T-helper 1 cell treated with Interleukin-12 subunit alpha and Interleukin-12 subunit beta and Interleukin-4 antibody, amounts not matched to agents 30 μg/mL and 1 μg/mL, for 36 hours (primary cell): Measurements from ENCODE around the gene FAM114A1.

ENCODE experiments used
- H3K27ac Mint-ChIP-seq: one replicate; pipeline ENCODE4 v1.8.0; 2021; ENCODE audit warnings: mild to moderate bottlenecking, mixed read lengths
- H3K27me3 Mint-ChIP-seq: one replicate; pipeline ENCODE4 v1.8.0; 2021; ENCODE audit warnings: low read depth, mixed read lengths
- H3K36me3 Mint-ChIP-seq: one replicate; pipeline ENCODE4 v1.8.0; 2021; ENCODE audit warnings: low read depth, mixed read lengths
- H3K4me1 Mint-ChIP-seq: one replicate; pipeline ENCODE4 v1.8.0; 2021; ENCODE audit warnings: low read depth, mixed read lengths
- H3K4me3 Mint-ChIP-seq: one replicate; pipeline ENCODE4 v1.8.0; 2021; ENCODE audit warnings: mild to moderate bottlenecking, moderate library complexity, mixed read lengths
- H3K9me3 Mint-ChIP-seq: one replicate; pipeline ENCODE4 v1.8.0; 2021; ENCODE audit warnings: mixed read lengths

FAM114A1 gene

DNA sequence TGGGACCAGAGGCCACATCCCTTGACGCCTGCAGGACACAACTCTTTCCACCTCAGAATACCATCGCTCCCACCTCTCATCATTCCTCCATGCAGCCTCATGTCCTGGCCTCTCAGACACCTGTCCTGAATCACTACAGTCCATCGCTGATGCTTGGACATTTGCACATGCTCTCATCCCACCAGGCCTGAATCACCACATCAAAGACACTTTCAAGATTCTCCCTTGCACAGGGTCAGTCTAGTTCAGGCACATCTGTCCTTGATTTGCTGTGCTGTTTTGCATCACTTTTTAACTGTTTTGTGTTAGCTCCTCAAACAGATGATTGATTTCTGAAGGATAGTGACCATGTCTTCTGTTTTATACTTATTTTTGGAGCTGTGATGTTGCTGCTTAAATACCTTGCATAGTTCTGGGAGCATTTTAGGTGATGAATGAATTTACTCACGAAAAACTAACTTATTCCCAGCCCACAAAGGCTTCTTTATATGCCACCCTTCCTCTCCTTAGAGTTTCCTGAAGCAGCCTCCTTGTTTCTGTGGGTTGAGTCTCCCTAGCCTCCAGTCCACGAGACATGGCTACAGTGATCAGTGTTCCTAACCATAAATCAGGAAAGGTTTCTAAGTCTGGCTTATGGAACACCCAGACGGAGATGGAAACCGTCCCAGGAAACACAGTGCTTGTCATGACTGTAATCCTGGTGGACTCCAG, 2.6 kb downstream of the FAM114A1 start:
- no peaks in the 10 kb centered on the region for H3K9me3 Mint-ChIP-seq
- H3K27me3 Mint-ChIP-seq, result peaks cover 38% of the 10 kb centered on the region
- H3K4me3 Mint-ChIP-seq, result no peak overlapping the region
- peaks cover 12% of the 10 kb centered on the region for H3K4me1 Mint-ChIP-seq
- H3K36me3 Mint-ChIP-seq, result no peaks in the 10 kb centered on the region
- no peak overlapping the region for H3K27ac Mint-ChIP-seq

DNA sequence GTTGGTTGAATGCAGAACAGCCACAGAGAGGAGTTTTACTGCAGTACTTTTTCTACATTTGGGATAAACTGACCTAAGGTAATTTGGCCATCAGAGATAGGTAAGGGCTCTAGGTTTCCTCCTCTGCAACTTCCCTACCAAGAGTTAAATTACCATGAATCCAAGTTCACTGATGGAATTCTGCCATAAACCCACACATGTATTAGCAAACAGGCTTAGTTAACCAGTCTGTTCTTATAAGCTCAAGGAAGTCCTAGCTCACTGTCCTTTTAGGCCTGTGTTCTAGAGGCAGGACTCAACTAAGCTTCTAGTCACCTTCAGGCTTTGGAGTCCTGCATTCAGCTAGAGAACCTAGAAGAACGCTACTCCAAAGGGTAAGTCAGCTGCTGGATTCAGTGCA, 4.0 kb downstream of the FAM114A1 start:
- Mint-ChIP-seq H3K27me3 (peaks cover 44% of the 10 kb centered on the region), H3K36me3 (no peaks in the 10 kb centered on the region), H3K4me1 (peaks cover 11% of the 10 kb centered on the region), H3K9me3 (no peaks in the 10 kb centered on the region), H3K27ac (no peak overlapping the region), H3K4me3 (no peak overlapping the region)

DNA sequence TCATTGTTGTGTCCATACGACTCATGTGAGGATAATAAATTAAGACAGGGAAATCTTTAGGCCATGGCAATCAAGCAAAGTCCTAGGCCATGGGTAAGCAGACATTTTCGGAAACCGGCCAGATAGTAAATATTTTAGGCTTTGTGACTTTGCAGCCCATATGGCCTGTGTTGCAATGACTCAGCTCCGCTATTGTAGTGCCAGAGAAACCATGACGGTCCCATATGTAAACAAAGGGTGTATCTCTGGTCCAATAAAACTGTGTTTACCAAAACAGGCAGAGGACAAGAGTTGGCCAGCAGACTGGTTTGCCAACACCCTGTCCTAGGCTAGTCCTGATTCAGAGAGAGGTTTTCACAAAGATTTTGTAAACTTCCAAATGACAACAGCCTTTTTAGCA, 5.0 kb downstream of the FAM114A1 start:
- Mint-ChIP-seq H3K4me1 (peaks cover 7% of the 10 kb centered on the region), H3K9me3 (no peaks in the 10 kb centered on the region), H3K27ac (no peak overlapping the region), H3K27me3 (peaks cover 37% of the 10 kb centered on the region), H3K4me3 (no peak overlapping the region), H3K36me3 (no peaks in the 10 kb centered on the region)

DNA sequence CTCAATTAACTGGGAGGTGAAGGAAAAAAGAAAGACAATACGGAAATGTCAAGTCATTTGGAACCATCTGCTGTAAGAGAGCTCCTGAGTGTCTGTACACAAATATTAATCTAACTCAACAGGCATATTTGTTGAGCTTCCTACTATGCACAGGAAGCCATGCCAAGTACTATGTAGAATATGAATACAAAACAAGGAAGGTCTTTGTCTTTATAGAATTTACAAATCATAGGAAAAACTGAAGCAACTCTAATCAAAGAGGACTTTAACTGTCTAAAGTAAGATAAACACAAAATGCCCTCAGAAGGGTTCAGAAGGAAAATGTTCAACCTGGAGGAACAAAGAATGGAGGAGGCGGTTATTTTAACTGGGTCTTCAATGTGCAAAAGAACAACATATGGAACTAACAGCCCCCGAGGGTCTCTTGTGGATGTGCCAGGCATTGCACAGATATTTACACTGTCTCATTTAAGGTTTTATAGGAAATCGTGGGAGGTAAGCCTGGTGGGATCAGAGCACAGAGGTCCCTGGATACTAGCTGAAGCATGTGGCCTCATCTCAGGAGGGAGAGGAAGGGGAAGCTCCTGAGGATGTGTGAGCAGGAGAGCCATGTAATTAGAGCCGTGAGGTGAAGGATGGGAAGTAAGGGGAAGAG, 5.8 kb downstream of the FAM114A1 start:
- H3K27me3 Mint-ChIP-seq, result peaks cover 35% of the 10 kb centered on the region
- H3K4me1 Mint-ChIP-seq, result peaks cover 6% of the 10 kb centered on the region

DNA sequence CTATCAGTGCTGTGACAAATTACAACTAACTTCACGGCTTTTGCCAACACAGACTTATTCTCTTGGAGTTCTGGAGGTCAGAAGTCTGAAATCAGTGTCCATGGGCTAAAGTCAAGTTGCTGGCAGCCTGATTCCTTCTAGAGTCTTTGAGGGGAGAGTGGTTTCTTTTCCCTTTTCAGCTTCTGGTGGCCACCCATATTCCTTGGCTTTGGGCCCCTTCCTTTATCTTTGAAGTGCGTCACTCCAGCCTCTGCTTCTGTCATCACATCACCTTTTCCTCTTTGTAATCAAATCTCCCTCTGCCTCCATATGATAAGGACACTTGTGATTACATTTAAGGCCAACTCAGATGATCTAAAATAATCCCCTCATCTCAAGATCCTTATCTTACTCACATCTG, 9.0 kb downstream of the FAM114A1 start:
- Mint-ChIP-seq H3K36me3 (no peaks in the 10 kb centered on the region), H3K27ac (no peak overlapping the region), H3K4me3 (no peak overlapping the region), H3K4me1 (no peaks in the 10 kb centered on the region), H3K27me3 (peaks cover 20% of the 10 kb centered on the region), H3K9me3 (no peaks in the 10 kb centered on the region)

More for the DNA sequence above, 5.8 kb downstream of the FAM114A1 start:
- Mint-ChIP-seq H3K9me3 (no peaks in the 10 kb centered on the region), H3K36me3 (no peaks in the 10 kb centered on the region), H3K27ac (no peak overlapping the region), H3K4me3 (no peak overlapping the region)

DNA sequence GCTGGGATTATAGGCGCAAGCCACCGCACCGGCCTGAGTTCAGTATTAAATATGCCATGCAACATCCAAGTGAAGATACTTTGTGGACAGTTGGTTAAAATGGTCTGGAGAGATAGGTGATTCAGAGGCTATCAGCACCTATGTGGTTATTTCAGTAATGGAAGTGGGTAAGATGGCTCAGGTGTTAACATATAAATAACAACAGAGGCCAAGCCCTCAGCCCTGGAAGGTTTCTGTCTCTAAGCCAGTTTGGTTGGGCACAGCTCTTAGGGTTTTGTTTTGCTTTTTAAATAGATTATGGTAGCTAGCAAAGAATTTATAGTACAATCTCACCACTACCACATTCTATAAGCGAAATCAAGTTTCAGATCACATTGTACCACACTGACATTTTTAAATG, 16.6 kb downstream of the FAM114A1 start:
- Mint-ChIP-seq H3K27ac (no peak overlapping the region), H3K4me3 (no peak overlapping the region), H3K9me3 (no peaks in the 10 kb centered on the region), H3K27me3 (no peaks in the 10 kb centered on the region), H3K36me3 (peaks cover 1% of the 10 kb centered on the region), H3K4me1 (peaks cover 8% of the 10 kb centered on the region)

DNA sequence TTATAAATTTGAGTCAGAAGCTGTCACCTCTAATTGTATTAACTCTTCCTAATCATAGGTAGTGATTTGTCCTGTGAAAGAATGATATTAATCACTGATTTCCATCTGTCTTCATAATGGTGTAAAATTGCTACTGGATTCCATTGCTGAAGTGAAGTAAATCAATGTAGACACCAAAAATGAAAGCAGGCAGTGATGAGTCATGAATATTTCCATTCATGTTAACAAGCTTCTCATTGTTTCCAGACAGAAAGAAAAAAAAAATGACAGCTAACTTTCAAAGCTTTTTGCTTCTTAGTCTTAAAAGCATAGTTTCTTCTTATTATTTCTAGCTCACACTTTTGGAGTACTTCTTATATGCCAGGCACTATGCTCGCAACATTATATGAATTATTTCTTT, 21.5 kb downstream of the FAM114A1 start:
- peak overlapping the region; percentile 40 for H3K4me3 Mint-ChIP-seq
- peaks cover 1% of the 10 kb centered on the region for H3K36me3 Mint-ChIP-seq
- H3K27me3 Mint-ChIP-seq, result no peaks in the 10 kb centered on the region
- H3K9me3 Mint-ChIP-seq, result no peaks in the 10 kb centered on the region
- H3K4me1 Mint-ChIP-seq, result peaks cover 19% of the 10 kb centered on the region
- peak overlapping the region; percentile 87 for H3K27ac Mint-ChIP-seq

DNA sequence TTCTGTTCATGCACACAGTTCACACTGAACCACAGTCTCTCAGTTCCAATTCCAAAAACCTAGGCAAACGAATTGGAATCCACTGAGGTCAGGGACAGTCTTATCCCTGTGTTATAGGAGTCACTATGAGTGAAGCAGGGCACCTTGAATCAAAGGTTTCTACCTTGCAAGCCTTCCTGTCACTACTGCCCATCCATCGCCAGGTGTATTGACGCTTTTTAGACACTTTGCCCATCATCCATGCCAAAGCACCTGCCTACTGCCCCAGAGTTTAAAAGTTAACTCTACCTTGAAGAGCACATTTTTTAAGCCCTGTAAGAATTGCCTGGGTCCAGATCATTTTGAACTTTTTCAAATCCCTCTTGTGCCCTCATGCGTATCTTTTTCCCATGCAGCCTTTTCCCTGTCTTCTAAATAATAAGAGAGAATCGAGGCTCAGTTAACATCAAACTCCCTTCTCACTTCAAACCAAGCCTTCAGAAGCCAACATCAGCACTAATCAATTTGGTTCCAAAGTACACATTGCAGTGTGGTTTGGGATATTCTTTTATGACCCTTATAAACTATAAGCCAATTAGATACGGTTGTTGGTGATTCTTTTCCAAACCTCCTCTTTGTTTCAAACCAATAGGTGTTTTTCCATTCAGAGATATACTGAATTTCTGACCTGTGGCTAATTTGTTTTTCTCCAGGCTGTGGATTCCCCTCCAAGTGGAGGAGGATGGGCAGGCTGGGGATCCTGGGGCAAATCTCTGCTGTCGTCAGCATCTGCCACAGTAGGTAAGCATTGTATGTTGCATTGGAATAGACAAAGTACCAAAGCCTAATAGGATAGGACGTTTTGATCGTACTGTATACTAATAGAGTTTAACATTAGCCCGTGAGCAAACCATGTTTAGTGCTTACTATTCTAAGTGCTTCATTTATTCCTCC, 23.7 kb downstream of the FAM114A1 start:
- no peak overlapping the region for H3K27ac Mint-ChIP-seq
- H3K9me3 Mint-ChIP-seq, result no peaks in the 10 kb centered on the region

DNA sequence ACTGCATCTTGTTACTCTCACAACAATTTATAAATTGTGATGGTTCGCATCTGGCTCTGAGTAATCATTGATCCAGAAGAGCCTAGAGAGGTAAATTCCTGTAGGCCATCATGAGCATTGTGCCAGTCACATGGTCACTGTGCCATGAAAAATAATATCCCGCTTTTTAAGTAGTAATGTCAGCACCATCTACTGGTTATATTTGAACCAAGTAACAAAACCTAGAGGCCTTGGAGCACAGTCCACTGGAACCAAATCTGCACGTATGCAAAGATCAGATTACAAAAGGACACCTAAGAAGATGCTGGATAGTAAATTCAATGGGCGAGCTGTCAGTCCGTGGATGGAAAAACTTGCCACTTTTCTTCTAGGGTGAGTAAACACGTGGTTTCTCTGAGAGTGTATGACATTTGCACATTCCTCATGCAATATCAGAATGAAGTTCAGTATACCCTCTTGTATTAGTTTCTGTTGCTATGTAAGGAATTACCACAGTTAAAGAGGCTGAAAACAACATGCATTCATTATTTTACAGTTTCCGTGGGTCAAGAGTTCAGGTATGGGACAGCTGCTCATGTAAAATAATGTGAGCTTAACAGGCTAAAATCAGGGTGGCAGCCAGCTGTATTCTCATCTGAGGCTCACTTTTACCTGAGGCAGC, 26.8 kb downstream of the FAM114A1 start:
- Mint-ChIP-seq H3K36me3 (no peaks in the 10 kb centered on the region), H3K4me1 (peaks cover 15% of the 10 kb centered on the region), H3K27ac (no peak overlapping the region), H3K9me3 (no peaks in the 10 kb centered on the region), H3K4me3 (no peak overlapping the region), H3K27me3 (peaks cover 5% of the 10 kb centered on the region)

More for the DNA sequence above, 23.7 kb downstream of the FAM114A1 start:
- peaks cover 16% of the 10 kb centered on the region for H3K4me1 Mint-ChIP-seq
- H3K36me3 Mint-ChIP-seq, result peaks cover 1% of the 10 kb centered on the region
- H3K27me3 Mint-ChIP-seq, result peaks cover 2% of the 10 kb centered on the region
- H3K4me3 Mint-ChIP-seq, result no peak overlapping the region

DNA sequence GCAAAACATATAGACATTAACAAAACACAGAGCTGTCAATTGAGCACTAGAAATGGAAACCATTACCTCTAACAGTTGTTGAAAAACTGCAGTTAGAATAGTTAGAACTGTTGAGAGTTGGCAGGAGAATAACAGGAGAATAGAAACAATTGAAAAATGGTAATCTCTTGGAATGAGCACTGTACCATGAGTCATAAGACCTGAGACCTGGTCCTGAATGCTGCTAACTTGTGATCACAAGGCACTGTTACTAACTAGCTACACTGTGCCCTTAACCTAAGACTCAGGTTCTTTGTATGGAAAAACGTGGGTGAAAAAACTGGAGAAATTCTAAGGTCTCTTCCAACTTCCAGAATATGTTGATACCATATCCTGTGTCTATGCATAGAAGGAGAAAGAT, 29.3 kb downstream of the FAM114A1 start:
- Mint-ChIP-seq H3K4me3 (no peak overlapping the region), H3K36me3 (no peaks in the 10 kb centered on the region), H3K27me3 (peaks cover 9% of the 10 kb centered on the region)

DNA sequence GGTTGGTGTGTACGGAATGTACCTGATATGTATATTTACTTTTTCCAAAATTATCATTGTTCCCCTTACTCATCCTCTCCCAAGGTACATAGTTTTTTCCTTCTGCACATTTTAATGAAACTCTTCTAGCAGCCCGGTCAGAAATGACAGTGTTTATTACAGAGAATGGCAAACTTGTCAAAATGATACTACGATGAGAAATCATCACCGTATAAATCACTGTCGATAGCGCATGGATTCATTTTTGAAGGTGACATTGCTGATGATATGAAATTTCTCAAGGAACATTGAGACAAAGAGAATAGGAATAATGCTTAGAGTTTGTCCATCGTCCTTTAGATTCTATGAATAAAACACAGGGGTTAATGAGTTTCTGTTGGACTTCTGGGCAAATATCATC, 30.6 kb downstream of the FAM114A1 start:
- Mint-ChIP-seq H3K27me3 (peaks cover 9% of the 10 kb centered on the region), H3K9me3 (no peaks in the 10 kb centered on the region)

More for the DNA sequence above, 29.3 kb downstream of the FAM114A1 start:
- Mint-ChIP-seq H3K9me3 (no peaks in the 10 kb centered on the region), H3K4me1 (peaks cover 7% of the 10 kb centered on the region), H3K27ac (no peak overlapping the region)

DNA sequence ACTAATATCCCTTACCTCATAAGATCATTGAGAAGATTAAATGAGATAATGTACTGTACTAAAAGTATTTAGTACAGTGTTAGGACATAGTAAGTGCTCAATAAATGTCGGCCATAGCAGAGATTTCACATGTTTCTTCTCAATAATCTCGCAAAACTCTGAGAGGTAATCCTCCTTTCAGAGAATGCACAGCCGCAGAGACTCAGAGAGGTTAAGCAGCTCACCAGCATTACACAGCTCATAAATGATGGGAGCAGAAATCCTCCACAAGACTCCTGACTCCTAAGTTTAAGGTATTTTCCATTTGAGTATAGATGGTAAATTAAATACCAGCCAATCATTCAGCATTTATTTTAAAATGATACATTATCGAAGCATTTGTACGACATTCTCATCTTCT, 34.6 kb downstream of the FAM114A1 start:
- Mint-ChIP-seq H3K4me3 (no peak overlapping the region), H3K27ac (no peak overlapping the region), H3K4me1 (peaks cover 18% of the 10 kb centered on the region), H3K36me3 (no peaks in the 10 kb centered on the region), H3K9me3 (no peaks in the 10 kb centered on the region), H3K27me3 (peaks cover 4% of the 10 kb centered on the region)

More for the DNA sequence above, 30.6 kb downstream of the FAM114A1 start:
- Mint-ChIP-seq H3K27ac (no peak overlapping the region), H3K4me1 (peaks cover 10% of the 10 kb centered on the region), H3K36me3 (no peaks in the 10 kb centered on the region), H3K4me3 (no peak overlapping the region)

DNA sequence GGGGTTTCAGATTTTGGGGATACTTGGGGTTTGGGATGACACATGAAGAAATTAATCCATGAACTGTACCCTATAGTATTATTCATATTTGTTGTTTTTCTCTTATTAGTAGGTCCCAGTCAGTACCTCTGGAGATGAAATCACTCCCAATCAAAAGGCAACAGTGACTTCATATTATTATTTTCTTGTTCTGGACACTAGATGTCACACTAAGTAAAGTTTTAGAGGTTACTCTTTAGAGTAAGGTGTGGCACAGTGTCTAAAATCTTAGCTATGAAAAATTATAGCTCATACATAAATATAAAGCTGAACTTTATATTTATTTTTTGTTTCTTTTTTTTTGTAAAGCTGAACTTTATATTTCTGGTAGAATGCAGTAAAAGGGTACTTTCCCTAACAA, 35.1 kb downstream of the FAM114A1 start:
- H3K36me3 Mint-ChIP-seq, result no peaks in the 10 kb centered on the region
- H3K27ac Mint-ChIP-seq, result no peak overlapping the region
- peaks cover 4% of the 10 kb centered on the region for H3K27me3 Mint-ChIP-seq
- H3K9me3 Mint-ChIP-seq, result no peaks in the 10 kb centered on the region
- no peak overlapping the region for H3K4me3 Mint-ChIP-seq
- peaks cover 18% of the 10 kb centered on the region for H3K4me1 Mint-ChIP-seq

DNA sequence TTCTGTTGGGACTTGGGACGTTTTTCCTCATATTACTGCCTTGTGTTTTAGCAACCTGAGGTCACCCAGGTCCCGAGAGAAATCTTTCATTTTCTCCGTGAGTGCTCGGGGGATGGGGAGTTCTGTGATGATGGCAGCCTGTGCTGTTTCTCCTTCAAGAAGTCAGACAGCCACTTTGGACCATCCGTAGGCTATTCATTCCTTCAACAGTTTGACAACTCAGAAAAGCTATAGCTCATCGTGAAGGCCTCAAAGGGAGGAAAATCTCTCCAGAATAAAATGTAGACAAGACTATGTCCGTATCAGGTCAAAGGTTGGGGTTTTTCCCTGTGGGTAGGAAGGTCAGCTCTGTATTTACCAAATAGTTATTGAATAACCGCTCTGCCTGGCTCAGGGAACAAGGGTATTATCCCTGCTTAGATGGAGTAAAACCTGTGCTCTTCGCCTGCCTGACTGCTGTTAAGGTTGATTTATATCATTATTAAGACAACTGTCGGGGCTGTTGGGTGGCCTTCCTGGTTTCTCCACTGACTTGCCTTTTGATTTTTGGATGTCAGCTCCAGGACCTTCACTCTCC, 36.6 kb downstream of the FAM114A1 start:
- no peaks in the 10 kb centered on the region for H3K36me3 Mint-ChIP-seq
- no peak overlapping the region for H3K27ac Mint-ChIP-seq
- H3K9me3 Mint-ChIP-seq, result no peaks in the 10 kb centered on the region
- H3K4me1 Mint-ChIP-seq, result peaks cover 15% of the 10 kb centered on the region
- H3K27me3 Mint-ChIP-seq, result peaks cover 4% of the 10 kb centered on the region
- no peak overlapping the region for H3K4me3 Mint-ChIP-seq
